ENCODE data around the gene WDR4.
"Not testable (repeated sequence)": the region's sequence is repeated elsewhere in the genome, so short reads cannot be mapped to it uniquely, and the experiment has no call there.

- TF ChIP-seq, protein P1, sequence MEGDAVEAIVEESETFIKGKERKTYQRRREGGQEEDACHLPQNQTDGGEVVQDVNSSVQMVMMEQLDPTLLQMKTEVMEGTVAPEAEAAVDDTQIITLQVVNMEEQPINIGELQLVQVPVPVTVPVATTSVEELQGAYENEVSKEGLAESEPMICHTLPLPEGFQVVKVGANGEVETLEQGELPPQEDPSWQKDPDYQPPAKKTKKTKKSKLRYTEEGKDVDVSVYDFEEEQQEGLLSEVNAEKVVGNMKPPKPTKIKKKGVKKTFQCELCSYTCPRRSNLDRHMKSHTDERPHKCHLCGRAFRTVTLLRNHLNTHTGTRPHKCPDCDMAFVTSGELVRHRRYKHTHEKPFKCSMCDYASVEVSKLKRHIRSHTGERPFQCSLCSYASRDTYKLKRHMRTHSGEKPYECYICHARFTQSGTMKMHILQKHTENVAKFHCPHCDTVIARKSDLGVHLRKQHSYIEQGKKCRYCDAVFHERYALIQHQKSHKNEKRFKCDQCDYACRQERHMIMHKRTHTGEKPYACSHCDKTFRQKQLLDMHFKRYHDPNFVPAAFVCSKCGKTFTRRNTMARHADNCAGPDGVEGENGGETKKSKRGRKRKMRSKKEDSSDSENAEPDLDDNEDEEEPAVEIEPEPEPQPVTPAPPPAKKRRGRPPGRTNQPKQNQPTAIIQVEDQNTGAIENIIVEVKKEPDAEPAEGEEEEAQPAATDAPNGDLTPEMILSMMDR (IDR thresholded peaks at IDR 0.05): not testable (repeated sequence)
- TF ChIP-seq POLR2A (IDR thresholded peaks at IDR 0.05): not testable (repeated sequence)
Measured at GRCh38 chr21:42832321-42832630, 47.1 kb downstream of the WDR4 start.
